Neuron (in vitro differentiated cells): ENCODE measurements around the gene ABLIM2.

ENCODE experiments used
- H2AFZ ChIP-seq: one replicate; pipeline ENCODE4 v1.6.1; 2013; ENCODE audit warnings: low read depth, mild to moderate bottlenecking, inconsistent platforms, low read length, moderate library complexity
- H3K27me3 ChIP-seq: one replicate; pipeline ENCODE4 v1.6.1; 2013; ENCODE audit warnings: low read length; ENCODE audit not compliant: insufficient read depth
- H3K36me3 ChIP-seq: one replicate; pipeline ENCODE4 v1.6.1; 2013; ENCODE audit warnings: low read length; ENCODE audit not compliant: insufficient read depth
- H3K4me1 ChIP-seq: one replicate; pipeline ENCODE4 v1.6.1; 2013; ENCODE audit warnings: low read length; ENCODE audit not compliant: insufficient read depth
- H3K4me3 ChIP-seq: 2 replicates; pipeline ENCODE4 v1.5.1; 2013; ENCODE audit warnings: mild to moderate bottlenecking, low read length, moderate library complexity
- H3K9me3 ChIP-seq: one replicate; pipeline ENCODE4 v1.6.1; 2013; ENCODE audit warnings: low read length

The ABLIM2 gene

GRCh38 chr4:8158710-8159536 is at the start of gene ABLIM2:
Gene ABLIM2, minus strand, starts transcription at chr4:8158813. Its CDS starts 124 bp downstream, at chr4:8158689.
- H3K4me3 ChIP-seq = peak within 1 kb of the TSS; percentile 87
- H3K27me3 ChIP-seq = peaks cover 62% of the 10 kb centered on the region
- H2AFZ ChIP-seq = peak within 1 kb of the TSS; percentile 95
- H3K4me1 ChIP-seq = peaks cover 12% of the 10 kb centered on the region
- no peaks in the 10 kb centered on the region for H3K9me3 ChIP-seq
- no peaks in the 10 kb centered on the region for H3K36me3 ChIP-seq

DNA sequence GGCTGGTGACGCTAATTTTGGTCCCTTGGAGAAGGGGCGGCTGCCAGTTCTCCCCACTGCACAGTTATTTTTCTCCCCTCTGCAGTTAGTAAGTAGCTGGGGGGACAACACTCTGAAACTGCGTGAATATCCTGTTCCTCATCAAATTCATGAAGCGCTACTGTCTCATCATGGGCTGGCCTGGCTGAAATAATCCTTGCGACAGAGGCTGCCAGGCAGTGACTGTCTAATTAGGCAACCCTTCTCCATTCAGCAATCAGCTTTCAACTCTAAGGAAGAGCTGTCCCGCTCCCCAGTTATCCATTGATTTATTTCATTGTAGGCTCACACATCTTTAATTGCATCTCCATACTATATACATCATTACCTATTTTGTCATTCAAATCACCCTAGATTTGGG is 48.7 kb upstream of the ABLIM2 start:
- no peaks in the 10 kb centered on the region for H3K4me1 ChIP-seq

DNA sequence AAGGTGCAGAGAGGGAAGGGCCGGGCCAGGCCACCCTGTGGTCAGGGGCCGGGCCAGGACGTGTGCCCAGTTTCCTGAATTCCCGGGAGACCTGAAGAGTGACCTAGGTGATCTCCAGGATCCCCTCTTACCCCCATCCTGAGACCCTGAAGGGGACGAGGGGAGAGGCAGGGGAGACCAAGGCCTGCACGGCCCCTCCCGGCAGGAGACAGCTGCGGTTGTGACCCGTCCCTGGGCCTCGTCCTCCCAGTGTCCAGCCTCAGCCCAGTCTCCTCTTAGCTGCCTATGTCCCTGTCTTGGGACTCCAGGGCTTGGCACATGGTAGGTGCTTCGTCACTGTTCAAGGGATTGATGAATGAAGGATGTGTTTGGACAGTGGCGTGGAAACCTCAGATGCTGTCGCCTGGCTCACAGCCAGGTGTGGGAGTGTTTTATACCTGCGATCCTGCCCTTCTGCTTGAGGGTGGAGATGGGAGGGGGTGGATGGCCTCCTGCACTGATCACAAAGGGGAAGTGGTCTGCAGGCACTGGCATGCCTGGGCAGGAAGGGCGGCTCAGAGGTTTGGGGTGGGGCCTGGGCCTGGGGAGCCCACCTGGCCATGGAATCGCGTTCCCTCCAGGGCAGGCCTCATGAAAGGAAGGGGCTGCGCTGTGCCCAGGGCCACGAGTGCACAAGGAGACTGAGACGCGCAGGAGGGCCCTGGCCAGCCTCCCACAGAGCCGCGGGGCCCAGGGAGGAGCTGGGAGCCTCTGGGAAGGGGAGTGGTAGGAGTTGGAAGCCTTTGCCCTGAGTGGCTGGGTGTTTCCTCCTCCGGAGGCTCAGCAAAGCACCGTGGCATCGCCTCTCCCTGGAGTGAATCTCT is 47.4 kb upstream of the ABLIM2 start:
- H3K4me3 ChIP-seq = no peak overlapping the region
- no peaks in the 10 kb centered on the region for H3K4me1 ChIP-seq
- no peaks in the 10 kb centered on the region for H3K27me3 ChIP-seq
- no peaks in the 10 kb centered on the region for H3K36me3 ChIP-seq
- no peak overlapping the region for H2AFZ ChIP-seq
- no peaks in the 10 kb centered on the region for H3K9me3 ChIP-seq

More for the DNA sequence above, 48.7 kb upstream of the ABLIM2 start:
- Histone ChIP-seq H3K4me3 (no peak overlapping the region), H3K36me3 (no peaks in the 10 kb centered on the region), H3K9me3 (no peaks in the 10 kb centered on the region), H2AFZ (no peak overlapping the region), H3K27me3 (no peaks in the 10 kb centered on the region)

DNA sequence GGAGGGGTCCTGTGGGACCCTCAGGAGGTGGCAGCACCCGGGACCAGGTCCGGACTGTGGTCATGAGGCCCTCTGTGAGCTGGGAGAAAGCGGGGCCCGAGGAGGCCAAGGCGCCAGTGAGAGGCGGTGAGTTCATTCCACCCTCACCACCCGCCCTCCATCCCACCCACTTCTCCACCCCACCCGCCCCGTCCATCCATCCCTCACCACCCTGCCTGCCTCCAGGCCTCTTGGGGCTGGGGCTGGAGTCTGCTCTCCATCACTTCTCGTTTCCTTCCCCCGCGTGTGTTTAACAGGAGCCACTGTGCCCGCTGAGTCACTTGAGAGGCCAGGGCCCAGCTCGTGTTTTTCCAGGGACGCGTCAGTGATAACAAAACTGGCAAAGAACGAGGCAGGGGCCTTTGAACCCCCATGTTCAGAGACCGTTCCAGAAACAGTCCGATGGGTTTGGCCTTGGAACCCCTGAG is 46.7 kb upstream of the ABLIM2 start:
- Histone ChIP-seq H3K4me3 (no peak overlapping the region), H3K9me3 (no peaks in the 10 kb centered on the region), H2AFZ (no peak overlapping the region), H3K36me3 (no peaks in the 10 kb centered on the region), H3K27me3 (no peaks in the 10 kb centered on the region), H3K4me1 (no peaks in the 10 kb centered on the region)

GRCh38 chr4:8204576-8205227 is 46.1 kb upstream of the ABLIM2 start:
- no peaks in the 10 kb centered on the region for H3K36me3 ChIP-seq
- H3K27me3 ChIP-seq = no peaks in the 10 kb centered on the region
- no peak overlapping the region for H2AFZ ChIP-seq
- H3K9me3 ChIP-seq = no peaks in the 10 kb centered on the region
- H3K4me1 ChIP-seq = no peaks in the 10 kb centered on the region
- no peak overlapping the region for H3K4me3 ChIP-seq

DNA sequence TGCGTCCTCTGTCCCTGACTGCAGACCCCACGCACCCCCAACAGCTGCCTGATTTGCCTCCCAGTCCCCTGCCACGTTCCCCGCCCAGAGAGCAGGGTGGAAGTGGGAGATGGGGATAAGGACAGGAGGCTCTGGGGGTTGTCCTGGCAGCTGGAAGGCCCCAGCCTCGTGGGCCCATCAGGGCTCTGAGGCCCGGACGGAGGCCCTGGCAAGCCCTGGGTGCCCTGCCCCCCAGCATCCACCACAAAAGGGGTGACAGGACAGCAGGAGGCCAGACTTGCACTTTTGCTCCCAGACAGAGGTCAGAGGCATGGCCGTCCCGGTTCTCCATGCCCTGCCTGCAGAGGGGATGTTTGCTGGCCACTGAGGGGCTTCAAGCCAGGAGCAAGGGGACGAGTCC is 45.2 kb upstream of the ABLIM2 start:
- Histone ChIP-seq H2AFZ (no peak overlapping the region), H3K36me3 (no peaks in the 10 kb centered on the region), H3K27me3 (no peaks in the 10 kb centered on the region), H3K9me3 (no peaks in the 10 kb centered on the region), H3K4me1 (no peaks in the 10 kb centered on the region), H3K4me3 (no peak overlapping the region)

DNA sequence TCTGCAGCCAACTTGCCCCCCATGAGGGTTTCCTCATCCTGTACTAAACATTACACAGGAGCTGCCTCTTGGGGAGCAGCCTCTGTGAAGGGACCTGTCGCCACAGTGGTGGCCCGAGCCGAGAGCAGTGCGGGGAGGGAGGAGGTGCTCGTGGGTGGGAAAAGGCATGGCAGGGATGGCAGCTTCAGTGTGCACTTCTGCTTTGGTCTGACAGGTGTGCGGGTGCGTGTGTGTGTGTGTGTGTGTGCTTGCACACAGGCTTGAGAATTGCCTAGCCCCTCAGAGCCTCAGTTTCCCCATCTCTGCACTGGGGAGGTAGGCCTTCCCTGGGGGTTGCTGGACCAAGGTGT is 44.4 kb upstream of the ABLIM2 start:
- H3K4me1 ChIP-seq = no peaks in the 10 kb centered on the region
- no peaks in the 10 kb centered on the region for H3K9me3 ChIP-seq
- no peaks in the 10 kb centered on the region for H3K36me3 ChIP-seq
- no peak overlapping the region for H2AFZ ChIP-seq
- H3K4me3 ChIP-seq = no peak overlapping the region
- no peaks in the 10 kb centered on the region for H3K27me3 ChIP-seq

DNA sequence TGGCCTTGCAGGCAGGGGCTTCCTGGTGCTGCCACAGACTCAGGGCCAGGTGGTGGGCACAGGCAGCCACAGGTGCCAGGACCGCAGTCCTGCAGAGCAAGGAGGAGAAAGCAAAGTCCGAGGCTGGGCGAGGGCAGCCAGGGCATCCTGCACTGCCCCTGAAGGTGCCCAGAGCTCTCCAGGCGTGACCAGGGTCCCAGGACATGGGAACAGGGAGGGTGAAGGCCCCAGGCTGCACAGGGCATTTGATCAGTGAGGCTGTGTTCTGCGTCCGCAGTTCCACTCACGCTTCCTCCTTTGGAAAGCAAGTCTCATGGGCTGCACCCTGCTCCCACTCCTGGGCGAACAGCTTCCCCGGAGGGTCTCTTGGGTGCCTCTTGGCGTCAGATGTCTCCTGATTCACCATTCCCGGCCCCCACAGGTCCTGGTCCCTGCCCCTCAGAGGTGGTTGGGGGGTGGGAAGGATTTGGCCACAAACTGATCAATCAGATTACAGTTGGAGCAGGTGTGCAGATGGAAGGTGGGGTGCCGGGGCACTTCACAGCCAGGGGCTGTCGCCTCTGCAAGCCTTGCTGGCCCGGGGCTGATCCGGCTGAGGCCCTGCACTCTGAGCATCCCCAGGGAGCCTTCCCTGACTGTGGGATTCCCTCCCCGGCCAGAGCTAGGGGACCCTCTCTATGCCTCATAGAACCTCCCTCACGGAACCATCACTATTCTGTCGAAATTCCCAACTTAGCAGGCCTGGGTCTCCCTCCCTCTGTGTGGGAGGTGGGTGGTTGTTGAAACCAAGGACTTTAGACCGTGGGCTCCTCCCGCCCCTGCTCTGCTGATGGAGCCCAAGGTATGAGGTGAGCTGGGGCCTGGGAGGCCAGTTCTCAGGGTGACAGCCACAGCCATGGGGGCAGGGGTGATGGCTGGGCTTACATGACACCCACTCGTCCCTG is 43.8 kb upstream of the ABLIM2 start:
- Histone ChIP-seq H3K36me3 (no peaks in the 10 kb centered on the region), H3K9me3 (no peaks in the 10 kb centered on the region), H3K4me3 (no peak overlapping the region), H3K27me3 (no peaks in the 10 kb centered on the region), H2AFZ (no peak overlapping the region), H3K4me1 (no peaks in the 10 kb centered on the region)

DNA sequence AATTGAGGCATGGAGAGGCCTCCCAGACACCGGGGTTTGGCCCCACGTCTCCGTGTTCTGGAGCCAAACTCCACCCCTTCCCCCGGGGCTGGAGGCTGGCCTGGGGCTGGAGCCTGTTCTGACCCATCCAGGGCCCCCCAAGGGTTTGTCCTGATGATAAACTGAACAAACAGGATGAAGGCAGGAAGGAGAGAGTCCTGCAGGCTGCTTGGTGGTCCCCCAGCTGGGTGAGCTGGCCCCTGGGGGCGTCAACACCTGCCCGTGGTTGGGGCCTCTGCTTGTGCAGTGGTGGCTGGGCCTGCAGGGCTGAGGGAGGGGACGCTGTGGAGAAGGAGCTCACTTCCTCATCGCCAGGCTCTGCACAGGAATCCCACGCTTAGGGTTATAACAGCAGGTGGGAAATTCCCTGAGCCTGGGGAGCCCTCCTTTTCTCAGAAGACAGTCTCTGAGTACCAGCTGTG is 42.7 kb upstream of the ABLIM2 start:
- Histone ChIP-seq H3K27me3 (no peaks in the 10 kb centered on the region), H3K36me3 (no peaks in the 10 kb centered on the region), H3K4me3 (no peak overlapping the region), H3K4me1 (no peaks in the 10 kb centered on the region), H2AFZ (no peak overlapping the region), H3K9me3 (no peaks in the 10 kb centered on the region)

GRCh38 chr4:8200302-8200975 is 41.8 kb upstream of the ABLIM2 start:
- H3K9me3 ChIP-seq = no peaks in the 10 kb centered on the region
- no peaks in the 10 kb centered on the region for H3K36me3 ChIP-seq
- H2AFZ ChIP-seq = no peak overlapping the region
- no peak overlapping the region for H3K4me3 ChIP-seq
- no peaks in the 10 kb centered on the region for H3K4me1 ChIP-seq
- H3K27me3 ChIP-seq = no peaks in the 10 kb centered on the region

GRCh38 chr4:8199594-8200301 is 41.1 kb upstream of the ABLIM2 start:
- Histone ChIP-seq H2AFZ (no peak overlapping the region), H3K27me3 (no peaks in the 10 kb centered on the region), H3K4me1 (no peaks in the 10 kb centered on the region), H3K36me3 (no peaks in the 10 kb centered on the region), H3K9me3 (no peaks in the 10 kb centered on the region), H3K4me3 (no peak overlapping the region)
